Erythroblast (primary cell): Measurements from ENCODE around the gene VSIG10.

Experiments used
- GATA1 ChIP-seq: IDR thresholded peaks from 2 replicates; pipeline ENCODE4 v1.6.1; 2011; ENCODE audit warnings: low read depth, mild to moderate bottlenecking, control low read depth, low read length, moderate library complexity
- POLR2A ChIP-seq: IDR thresholded peaks from 2 replicates; pipeline ENCODE4 v1.6.1; 2011; ENCODE audit warnings: mild to moderate bottlenecking, low read length

- TF ChIP-seq POLR2A (no peak), GATA1 (no peak)
Measured at GRCh38 chr12:118125743-118126118, 21.9 kb upstream of the VSIG10 start.
